Measurements from ENCODE around the gene ZEB2. TPM values are rescaled to one million over a fixed set of nuclear protein-coding genes. Genes with fewer than 3 reads are reported as not detected.

Gene ZEB2
- total and polyA plus RNA-seq, 2 of the 8 experiments (the other 6 are each of a cell fraction or from before 2014, with no cell fraction given), result 0.38 TPM; not detected in 1

DNA sequence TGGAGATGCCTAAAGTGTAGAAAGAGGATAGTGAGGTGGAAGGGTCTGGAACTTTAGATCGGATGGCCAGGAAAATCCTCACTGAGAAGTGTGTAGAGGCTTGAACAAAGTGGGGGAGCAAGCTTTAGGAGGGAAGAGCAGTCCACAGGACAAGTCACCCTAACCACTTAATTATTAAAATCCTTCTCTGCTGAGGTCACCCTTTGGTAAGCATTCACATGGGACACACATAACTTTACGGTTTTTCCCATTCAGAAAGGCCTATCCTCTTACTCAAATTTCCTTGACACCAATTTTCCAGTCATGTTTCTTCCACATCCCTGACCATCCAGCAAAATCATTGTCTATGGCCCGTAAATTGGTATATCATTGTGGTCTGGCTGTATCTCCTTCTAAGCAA is 31.0 kb upstream of the ZEB2 start:
- no peaks in the 10 kb centered on the region for H3K36me3 ChIP-seq (ENCODE audit: control insufficient read depth in 2 of 4, insufficient read depth in 4 of 4, low read length in 3 of 4)
- H3K56ac ChIP-seq (replicated peaks; ENCODE audit: insufficient read length, low read depth, low read length), result no peak overlapping the region
- H3K79me2 ChIP-seq (ENCODE audit: control insufficient read depth in 1 of 2, insufficient read depth in 2 of 2, low read length in 2 of 2), result no peaks in the 10 kb centered on the region
- H4K5ac ChIP-seq (ENCODE audit: insufficient read length, low read depth, low read length), result no peak overlapping the region
- H4K91ac ChIP-seq (replicated peaks; ENCODE audit: insufficient read length, low read length), result no peak overlapping the region
- no peak overlapping the region for H2BK20ac ChIP-seq (ENCODE audit: low read length)
- 97% methylated on average over 3 of the region's 3 CpGs; no CpG with 5 or more reads in 1 of the 2 experiments for WGBS, 2 experiments (ENCODE audit: extremely low coverage in 1 of 2, insufficient coverage in 1 of 2, insufficient read length in 1 of 2, insufficient replicate concordance in 2 of 2, low coverage in 1 of 2, low lambda C conversion rate in 2 of 2, missing lambda C conversion rate in 1 of 2)
- no peak overlapping the region for H2BK12ac ChIP-seq (ENCODE audit: low read depth, low read length)
- H3K4me3 ChIP-seq (ENCODE audit: extremely low read depth in 1 of 4, insufficient read depth in 2 of 4, low read depth in 3 of 4, low read length in 4 of 4), result no peak overlapping the region
- ChIA-PET POLR2A (ENCODE audit: partially characterized antibody) (no interaction called here), CTCF (ENCODE audit: partially characterized antibody) (interaction anchor here (0.5 kb wide), 1 partner anchor 87 kb away, joined by 3 read pairs; no protein-coding TSS in a partner anchor)
- DNase-seq (ENCODE audit: low read depth in 1 of 2, low spot score in 2 of 2) (no peak), FAIRE-seq (no peak)
- H3K4me1 ChIP-seq (replicated peaks in 1 of 4; ENCODE audit: control insufficient read depth in 3 of 4, insufficient read depth in 4 of 4, low read length in 3 of 4), result peaks cover 0 to 7% (median 0%) of the 10 kb centered on the region in 4 experiments; a peak in 2 of 7 replicates
- no peak overlapping the region for H2BK15ac ChIP-seq (ENCODE audit: low read length)
- no peaks in the 10 kb centered on the region for H3K27me3 ChIP-seq (replicated peaks in 1 of 4; ENCODE audit: control insufficient read depth in 3 of 4, extremely low read depth in 1 of 4, insufficient read depth in 3 of 4, low read length in 3 of 4)
- no peak overlapping the region for H2AFZ ChIP-seq (ENCODE audit: low read length)
- no peak overlapping the region for H3K4ac ChIP-seq (replicated peaks; ENCODE audit: insufficient read length, low read depth, low read length)
- H3K79me1 ChIP-seq (ENCODE audit: low read depth, low read length), result no peaks in the 10 kb centered on the region
- no peak overlapping the region for H2BK5ac ChIP-seq (ENCODE audit: low read depth, low read length)
- no peak overlapping the region for H3K23ac ChIP-seq (ENCODE audit: insufficient read length)
- H3K9me3 ChIP-seq (ENCODE audit: insufficient read depth in 2 of 2, low read depth in 1 of 2, low read length in 1 of 2), result no peaks in the 10 kb centered on the region
- no peak overlapping the region for H3K4me2 ChIP-seq (ENCODE audit: insufficient read depth in 1 of 2, low read depth in 2 of 2, low read length in 2 of 2)
- no peaks in the 10 kb centered on the region for H4K20me1 ChIP-seq (replicated peaks in 1 of 2; ENCODE audit: control insufficient read depth in 1 of 2, insufficient read depth in 2 of 2, low read length in 2 of 2)
- no peak overlapping the region for H2BK120ac ChIP-seq (replicated peaks; ENCODE audit: low read depth, low read length)
- H3K18ac ChIP-seq (ENCODE audit: extremely low read depth, low read length), result no peak overlapping the region
- H3K9ac ChIP-seq (replicated peaks in 1 of 4; ENCODE audit: extremely low read depth in 1 of 4, low read depth in 3 of 4, low read length in 3 of 4), result no peak overlapping the region
- no peaks in the 10 kb centered on the region; the same call in 1 of the 2 replicates for H3K23me2 ChIP-seq (ENCODE audit: low read depth, low read length)
- H2AK5ac ChIP-seq (ENCODE audit: low read depth, low read length), result no peak overlapping the region
- TF ChIP-seq GABPA (IDR thresholded peaks at IDR 0.05; ENCODE audit: borderline replicate concordance, insufficient read depth, low read length) (no peak), NANOG (IDR thresholded peaks at IDR 0.05; ENCODE audit: insufficient read depth, low read depth, low read length, poor library complexity, severe bottlenecking) (no peak), ATF2 (IDR thresholded peaks at IDR 0.05; ENCODE audit: low read length) (no peak), SAP30 (IDR thresholded peaks at IDR 0.05; ENCODE audit: insufficient read depth, insufficient replicate concordance, low read length) (no peak)
- H4K8ac ChIP-seq (ENCODE audit: extremely low read depth, insufficient read depth, low read length), result no peak overlapping the region
- H3K27ac ChIP-seq (ENCODE audit: low read depth, low read length), result no peak overlapping the region
- H3K14ac ChIP-seq (ENCODE audit: insufficient read length), result no peak overlapping the region
